Medulla oblongata (tissue), 1 donor: ENCODE data around the gene SERTAD2.

ENCODE experiments used
- DNase-seq: peaks from one replicate; pipeline ENCODE4 v3.0.0-alpha.2; 2015; ENCODE audit errors: extremely low spot score

SERTAD2 gene, protein sequence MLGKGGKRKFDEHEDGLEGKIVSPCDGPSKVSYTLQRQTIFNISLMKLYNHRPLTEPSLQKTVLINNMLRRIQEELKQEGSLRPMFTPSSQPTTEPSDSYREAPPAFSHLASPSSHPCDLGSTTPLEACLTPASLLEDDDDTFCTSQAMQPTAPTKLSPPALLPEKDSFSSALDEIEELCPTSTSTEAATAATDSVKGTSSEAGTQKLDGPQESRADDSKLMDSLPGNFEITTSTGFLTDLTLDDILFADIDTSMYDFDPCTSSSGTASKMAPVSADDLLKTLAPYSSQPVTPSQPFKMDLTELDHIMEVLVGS

GRCh38 chr2:64653109-64654062, at the start of gene SERTAD2:
Gene SERTAD2, minus strand, starts transcription at chr2:64653913. Its CDS starts 17,042 bp downstream, at chr2:64636871.
- DNase-seq, result peak; percentile 85

GRCh38 chr2:64700133-64700809, 46.6 kb upstream of the SERTAD2 start:
- DNase-seq, result no peak

DNA sequence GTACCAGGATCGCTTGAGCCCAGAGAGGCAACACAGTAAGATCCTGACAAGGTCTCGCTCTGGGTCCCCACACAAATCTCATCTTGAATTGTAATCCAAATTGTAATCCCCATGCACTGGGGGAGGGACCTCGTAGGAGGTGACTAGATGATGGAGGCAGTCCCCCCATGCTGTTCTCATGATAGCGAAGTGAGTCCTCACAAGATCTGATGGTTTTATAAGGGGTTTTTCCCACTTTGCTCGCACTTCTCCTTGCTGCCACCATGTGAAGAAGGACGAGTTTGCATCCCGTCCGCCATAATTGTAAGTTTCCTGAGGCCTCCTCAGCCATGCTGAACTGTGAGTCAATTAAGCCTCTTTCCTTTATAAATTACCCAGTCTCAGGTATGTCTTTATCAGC, 46.0 kb upstream of the SERTAD2 start:
- no peak for DNase-seq

GRCh38 chr2:64698668-64699444, 45.1 kb upstream of the SERTAD2 start:
- DNase-seq, result no peak

DNA sequence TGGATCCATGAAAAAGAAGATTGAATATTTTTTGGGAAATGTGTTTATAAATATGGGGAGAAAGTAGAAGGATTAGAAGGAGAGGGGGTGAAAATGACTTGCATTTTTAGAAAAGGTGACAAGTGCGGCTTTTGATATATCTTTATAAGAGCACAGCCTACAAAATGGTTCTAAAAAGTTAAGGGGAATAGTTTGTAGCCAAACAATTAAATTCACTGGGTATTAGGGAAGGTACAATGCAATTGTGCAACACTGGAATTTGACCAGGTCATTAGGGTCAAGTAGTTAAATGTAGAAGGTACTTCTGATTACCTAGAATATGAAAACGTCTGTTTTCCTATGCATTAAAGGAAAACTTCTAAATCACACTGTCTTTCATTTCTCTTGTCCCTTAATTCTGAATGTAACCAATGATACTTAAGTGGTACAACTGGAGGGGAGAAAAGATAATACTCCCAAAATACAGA, 44.5 kb upstream of the SERTAD2 start:
- no peak for DNase-seq

- DNase-seq, result no peak
Measured at GRCh38 chr2:64697297-64698176, 43.8 kb upstream of the SERTAD2 start.

DNA sequence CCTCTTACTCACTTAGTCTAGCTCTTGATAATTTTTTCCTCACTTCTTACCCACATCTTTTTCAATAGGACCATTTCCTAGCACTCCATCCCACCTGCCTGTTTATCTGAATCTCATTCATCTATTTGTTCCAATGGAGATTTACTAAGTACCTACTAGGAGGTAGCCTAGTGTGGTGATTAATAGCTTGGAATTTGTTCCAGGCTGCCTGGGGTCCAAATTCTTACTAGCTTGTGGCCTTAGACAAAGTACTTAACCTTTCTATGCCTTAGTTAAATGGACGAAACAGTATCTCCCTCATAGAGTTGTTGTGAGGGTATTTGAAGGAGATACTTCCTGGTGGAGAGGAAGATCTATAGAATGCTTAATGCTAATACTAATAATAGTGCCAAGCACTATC, 42.9 kb upstream of the SERTAD2 start:
- DNase-seq, result no peak

DNA sequence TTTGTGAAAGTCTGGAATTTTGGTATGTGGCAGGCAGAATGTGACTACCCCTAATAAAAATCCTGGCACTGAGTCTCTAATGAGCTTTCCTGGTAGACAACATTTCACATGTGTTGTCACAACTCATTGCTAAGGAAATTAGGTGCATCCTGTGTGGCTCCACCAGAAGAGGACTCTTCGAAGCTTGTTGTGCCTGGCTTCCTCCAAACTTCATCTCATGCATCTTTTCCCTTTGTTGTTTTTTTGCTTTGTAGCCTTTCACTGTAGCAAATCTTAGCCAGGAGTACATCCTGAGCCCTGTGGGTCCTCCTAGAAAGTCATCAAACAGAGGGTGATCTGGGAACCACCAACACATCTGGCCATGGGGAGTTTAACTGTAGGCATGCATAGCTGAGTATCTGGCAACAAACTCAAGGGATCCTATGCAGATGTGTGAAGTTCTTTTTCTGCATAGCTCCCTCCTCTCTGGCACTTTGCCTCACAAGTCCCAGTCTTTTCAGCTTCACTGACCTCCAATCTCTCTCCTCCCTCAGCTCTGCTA, 42.1 kb upstream of the SERTAD2 start:
- DNase-seq, result no peak

GRCh38 chr2:64692401-64692800, 38.7 kb upstream of the SERTAD2 start:
- DNase-seq, result no peak

DNA sequence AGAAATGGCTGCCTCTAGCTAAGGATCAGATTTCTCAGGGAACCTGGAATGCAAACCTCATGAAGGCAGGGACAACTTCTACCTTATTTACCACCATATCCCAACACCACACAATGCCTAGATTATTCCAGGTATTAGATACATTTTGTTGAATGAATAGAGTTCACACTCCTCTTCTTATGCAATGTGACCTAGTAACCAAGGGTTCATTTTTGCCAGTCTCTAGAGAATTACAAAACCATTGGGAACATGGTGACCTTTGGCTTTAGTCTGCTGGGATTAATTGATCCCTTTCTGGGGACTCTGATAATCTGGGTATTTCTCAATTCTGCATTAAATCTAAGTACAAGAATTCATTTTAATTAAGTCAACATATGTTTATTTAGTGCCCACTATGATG, 35.2 kb upstream of the SERTAD2 start:
- no peak for DNase-seq

GRCh38 chr2:64686283-64686956, 32.7 kb upstream of the SERTAD2 start:
- DNase-seq, result no peak

DNA sequence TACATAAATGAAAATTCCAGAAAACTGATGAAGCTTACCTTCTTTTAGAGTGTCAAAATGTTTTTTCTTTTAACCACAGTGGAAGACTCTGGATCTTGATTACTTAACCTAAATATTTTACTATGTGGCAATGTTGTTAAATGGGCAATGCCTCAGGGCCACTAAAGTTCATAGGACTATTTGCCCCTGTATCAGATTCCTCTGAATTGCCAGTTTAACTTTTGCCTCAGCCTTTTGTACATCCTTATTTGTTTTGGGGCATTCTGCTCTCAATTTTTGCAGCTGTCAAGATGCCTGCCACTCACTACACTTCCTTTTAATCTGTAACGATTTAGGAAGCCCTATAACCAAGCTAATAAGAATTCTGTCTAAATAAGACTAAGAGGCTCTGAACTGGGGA, 31.7 kb upstream of the SERTAD2 start:
- DNase-seq, result no peak

- DNase-seq, result no peak
Measured at GRCh38 chr2:64683771-64684510, 30.2 kb upstream of the SERTAD2 start.

GRCh38 chr2:64681479-64681967, 27.8 kb upstream of the SERTAD2 start:
- peak; percentile 30 for DNase-seq

DNA sequence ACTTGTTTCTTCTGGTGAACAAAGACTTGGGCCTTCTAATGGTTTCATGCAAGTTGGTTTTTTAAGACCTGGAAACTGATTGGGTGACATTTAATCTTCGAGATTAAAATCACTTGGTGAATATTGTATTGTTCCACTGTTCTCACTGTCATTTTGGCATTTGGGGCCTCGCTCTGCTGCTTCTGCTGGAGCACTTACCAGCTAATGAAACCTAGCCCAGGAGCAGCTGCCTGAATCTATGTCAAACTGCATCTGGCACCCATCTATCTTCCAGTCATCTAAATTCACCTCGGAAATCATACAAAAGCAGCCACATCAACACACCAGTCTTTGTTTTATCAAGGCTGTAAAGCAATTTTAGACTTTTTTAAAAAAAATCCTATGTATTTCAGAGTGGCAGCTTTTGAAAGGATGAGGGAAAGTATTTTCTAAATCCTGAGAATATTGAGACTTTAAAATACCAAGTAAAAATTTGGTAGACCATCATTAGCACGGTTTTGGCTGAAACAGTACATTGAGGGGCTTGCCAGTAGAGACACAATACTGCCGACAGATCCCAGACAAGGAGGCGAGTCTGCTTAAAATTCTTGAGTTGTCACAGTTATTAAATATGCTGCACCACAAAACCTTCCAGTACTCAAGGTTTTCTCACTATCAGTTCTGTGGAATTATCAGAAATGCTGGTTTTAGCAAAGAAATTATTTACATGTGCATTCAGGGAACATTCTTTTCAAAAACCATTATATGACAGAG, 26.1 kb upstream of the SERTAD2 start:
- peak; percentile 13 for DNase-seq

DNA sequence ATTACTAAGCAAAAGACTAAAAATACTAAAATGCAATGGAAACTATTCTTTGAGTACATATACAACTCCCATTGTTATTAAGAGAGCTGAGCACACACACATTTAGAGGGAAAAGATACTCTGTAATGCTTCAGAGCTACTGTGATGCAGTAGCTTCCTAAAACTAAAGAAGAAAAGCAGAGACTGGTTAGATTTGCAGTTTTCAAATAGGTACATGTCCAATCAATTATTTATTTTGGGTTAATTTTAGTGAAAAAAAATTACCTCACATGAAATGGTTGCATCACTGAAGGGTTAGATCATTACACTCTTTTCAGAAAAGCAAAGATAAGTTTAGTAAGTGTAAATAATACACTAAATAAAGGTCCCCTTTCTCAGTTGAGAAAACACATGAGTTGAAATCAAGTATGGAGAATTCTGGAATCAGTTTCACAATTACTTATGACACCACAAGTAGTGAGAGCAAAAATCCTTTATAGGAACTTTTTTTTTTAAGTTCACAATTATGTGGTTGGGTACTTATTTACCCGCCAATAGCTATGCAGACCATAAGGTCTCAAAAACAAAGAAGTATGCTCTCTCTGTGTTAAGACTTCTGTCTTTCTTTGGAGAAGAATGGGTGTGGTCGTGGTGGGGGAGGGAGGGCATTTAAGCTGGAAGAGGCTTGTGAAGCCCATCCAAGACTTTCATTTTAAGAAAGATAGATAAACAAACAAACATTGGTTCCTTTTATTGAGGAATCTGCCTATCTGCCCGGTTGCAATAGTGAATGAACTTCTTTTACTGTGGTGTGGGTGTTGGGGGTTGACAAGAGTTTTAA, 25.3 kb upstream of the SERTAD2 start:
- peak; percentile 13 for DNase-seq

- DNase-seq, result no peak
Measured at GRCh38 chr2:64677530-64677929, 23.8 kb upstream of the SERTAD2 start.
